RWPE2 (cell line): ENCODE measurements around the gene DACH1.
A peak's percentile ranks its signal among the peaks of the same experiment; 100 is the strongest.

Experiments used
- ATAC-seq: fragments of 200-7000 bp; cut with Tn5 transposase; 3 replicates; pipeline ENCODE4 v1.9.1; 2021; ENCODE audit warnings: low read depth
- DNase-seq: peaks from one replicate; pipeline ENCODE4 v3.0.0-alpha.2; 2020; ENCODE audit warnings: low spot score
- H3K27ac ChIP-seq: fragments of 450-650 bp; 2 replicates; pipeline ENCODE4 v1.5.1; 2017; ENCODE audit warnings: mild to moderate bottlenecking; ENCODE audit not compliant: poor library complexity, severe bottlenecking
- H3K27me3 ChIP-seq: fragments of 250-450 bp; sonication (Bioruptor Pico); 2 replicates; pipeline ENCODE4 v1.5.1; 2021; ENCODE audit warnings: mild to moderate bottlenecking, moderate library complexity; ENCODE audit not compliant: insufficient read depth, poor library complexity, severe bottlenecking
- H3K36me3 ChIP-seq: fragments of 250-450 bp; sonication (Bioruptor Pico); 2 replicates; pipeline ENCODE4 v1.5.1; 2020; ENCODE audit warnings: low read depth, mild to moderate bottlenecking, moderate library complexity
- H3K4me1 ChIP-seq: fragments of 250-450 bp; sonication (Bioruptor Pico); 2 replicates; pipeline ENCODE4 v1.5.1; 2021; ENCODE audit warnings: mild to moderate bottlenecking, moderate library complexity; ENCODE audit not compliant: insufficient read depth, poor library complexity, severe bottlenecking
- H3K4me3 ChIP-seq: fragments of 250-450 bp; sonication (Bioruptor Pico); 2 replicates; pipeline ENCODE4 v1.5.1; 2021; ENCODE audit warnings: mild to moderate bottlenecking, moderate library complexity; ENCODE audit not compliant: severe bottlenecking
- H3K9me3 ChIP-seq: fragments of 250-450 bp; sonication (Bioruptor Pico); 2 replicates; pipeline ENCODE4 v1.5.1; 2021; ENCODE audit warnings: mild to moderate bottlenecking, moderate library complexity; ENCODE audit not compliant: severe bottlenecking
- TF ChIP-seq, protein P1 (sequence below): fragments of 450-650 bp; IDR thresholded peaks from one replicate; pipeline ENCODE4 v1.5.1; 2017; ENCODE audit warnings: mild to moderate bottlenecking, moderate library complexity; ENCODE audit not compliant: poor library complexity, severe bottlenecking

The DACH1 gene

DNA sequence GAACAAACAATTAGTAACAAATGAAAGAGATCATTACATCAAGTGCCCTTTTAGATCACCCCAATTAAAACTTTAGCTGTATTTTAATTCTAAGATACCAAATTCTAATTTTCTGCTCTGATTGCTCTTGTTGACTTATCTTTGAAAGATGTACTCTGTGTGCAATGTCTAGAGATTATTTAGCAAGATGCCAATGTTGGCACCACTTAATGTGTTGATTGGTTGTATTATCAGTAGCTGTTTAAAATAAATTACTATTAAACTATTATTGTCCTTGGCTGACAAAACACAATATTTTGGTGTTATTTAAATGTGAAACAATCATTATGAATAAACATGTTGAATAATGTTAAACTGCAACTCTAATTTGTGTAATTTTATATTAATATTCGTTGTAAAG, 386.0 kb downstream of the DACH1 start:
- TF ChIP-seq, protein P1, sequence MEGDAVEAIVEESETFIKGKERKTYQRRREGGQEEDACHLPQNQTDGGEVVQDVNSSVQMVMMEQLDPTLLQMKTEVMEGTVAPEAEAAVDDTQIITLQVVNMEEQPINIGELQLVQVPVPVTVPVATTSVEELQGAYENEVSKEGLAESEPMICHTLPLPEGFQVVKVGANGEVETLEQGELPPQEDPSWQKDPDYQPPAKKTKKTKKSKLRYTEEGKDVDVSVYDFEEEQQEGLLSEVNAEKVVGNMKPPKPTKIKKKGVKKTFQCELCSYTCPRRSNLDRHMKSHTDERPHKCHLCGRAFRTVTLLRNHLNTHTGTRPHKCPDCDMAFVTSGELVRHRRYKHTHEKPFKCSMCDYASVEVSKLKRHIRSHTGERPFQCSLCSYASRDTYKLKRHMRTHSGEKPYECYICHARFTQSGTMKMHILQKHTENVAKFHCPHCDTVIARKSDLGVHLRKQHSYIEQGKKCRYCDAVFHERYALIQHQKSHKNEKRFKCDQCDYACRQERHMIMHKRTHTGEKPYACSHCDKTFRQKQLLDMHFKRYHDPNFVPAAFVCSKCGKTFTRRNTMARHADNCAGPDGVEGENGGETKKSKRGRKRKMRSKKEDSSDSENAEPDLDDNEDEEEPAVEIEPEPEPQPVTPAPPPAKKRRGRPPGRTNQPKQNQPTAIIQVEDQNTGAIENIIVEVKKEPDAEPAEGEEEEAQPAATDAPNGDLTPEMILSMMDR = no peak
- no peak for ATAC-seq
- H3K27me3 ChIP-seq = no peaks in the 10 kb centered on the region
- DNase-seq = no peak
- H3K36me3 ChIP-seq = no peaks in the 10 kb centered on the region
- no peaks in the 10 kb centered on the region for H3K9me3 ChIP-seq
- H3K4me3 ChIP-seq = no peak overlapping the region
- H3K4me1 ChIP-seq = no peaks in the 10 kb centered on the region
- H3K27ac ChIP-seq = no peak overlapping the region

DNA sequence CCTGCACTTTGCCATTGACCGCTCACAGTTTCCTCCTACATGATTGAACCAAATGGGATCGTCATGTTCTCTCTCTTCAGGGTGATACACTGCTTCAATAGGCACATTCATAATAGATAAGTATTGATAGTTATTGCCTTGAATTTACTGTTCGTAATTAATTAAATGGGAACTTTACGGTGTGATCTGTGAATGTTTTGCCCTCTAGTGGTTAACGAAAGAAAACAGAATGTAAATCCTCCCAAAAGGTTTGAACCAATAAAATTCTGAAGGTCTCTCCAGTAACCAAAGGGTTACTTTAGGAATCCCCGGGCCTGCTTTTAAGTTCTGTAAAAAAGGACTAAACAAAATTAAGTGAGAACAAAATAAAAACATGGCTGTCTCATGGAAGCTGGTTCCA, 389.3 kb downstream of the DACH1 start:
- TF ChIP-seq, protein P1 = peak; percentile 75
- Histone ChIP-seq H3K27me3 (peaks cover 4% of the 10 kb centered on the region), H3K4me3 (no peak overlapping the region), H3K4me1 (no peaks in the 10 kb centered on the region), H3K9me3 (no peaks in the 10 kb centered on the region), H3K27ac (no peak overlapping the region), H3K36me3 (no peaks in the 10 kb centered on the region)
- ATAC-seq (no peak), DNase-seq (no peak)

DNA sequence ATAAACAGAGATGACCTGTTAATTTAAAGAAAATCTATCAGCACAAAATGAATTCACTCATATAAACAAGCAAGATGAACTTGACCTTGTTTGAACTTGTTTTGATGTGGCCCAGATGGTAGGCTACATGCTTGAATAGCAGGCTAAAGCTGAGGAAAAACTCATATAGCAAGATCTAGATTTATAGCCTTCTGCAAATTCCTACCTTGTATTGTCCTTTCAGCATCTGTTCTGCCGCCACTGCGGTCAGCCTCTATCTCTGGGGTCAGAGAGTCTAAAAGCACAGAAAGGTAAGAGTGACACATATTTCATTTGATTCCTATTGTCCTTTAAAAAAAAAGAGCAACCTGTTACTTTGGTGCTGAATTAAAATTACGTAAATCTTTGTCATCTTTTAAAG, 392.1 kb downstream of the DACH1 start:
- Histone ChIP-seq H3K36me3 (no peaks in the 10 kb centered on the region), H3K27me3 (peaks cover 4% of the 10 kb centered on the region)
- TF ChIP-seq, protein P1 = no peak

GRCh38 chr13:71469626-71470025, 397.4 kb downstream of the DACH1 start:
- no peak overlapping the region for H3K4me3 ChIP-seq
- H3K27ac ChIP-seq = no peak overlapping the region
- no peak for ATAC-seq
- DNase-seq = no peak
- no peaks in the 10 kb centered on the region for H3K36me3 ChIP-seq
- TF ChIP-seq, protein P1 = no peak
- H3K4me1 ChIP-seq = no peaks in the 10 kb centered on the region
- no peaks in the 10 kb centered on the region for H3K9me3 ChIP-seq
- peaks cover 7% of the 10 kb centered on the region for H3K27me3 ChIP-seq

More for the DNA sequence above, 392.1 kb downstream of the DACH1 start:
- Histone ChIP-seq H3K27ac (no peak overlapping the region), H3K4me3 (no peak overlapping the region), H3K9me3 (no peaks in the 10 kb centered on the region), H3K4me1 (no peaks in the 10 kb centered on the region)
- ATAC-seq = no peak
- no peak for DNase-seq

- DNase-seq = no peak
- no peak for ATAC-seq
- Histone ChIP-seq H3K27ac (no peak overlapping the region), H3K9me3 (no peaks in the 10 kb centered on the region), H3K36me3 (no peaks in the 10 kb centered on the region), H3K4me1 (no peaks in the 10 kb centered on the region), H3K27me3 (peaks cover 6% of the 10 kb centered on the region), H3K4me3 (no peak overlapping the region)
- TF ChIP-seq, protein P1 = no peak
These were observed 402.3 kb downstream of the DACH1 start for GRCh38 chr13:71464686-71465085.
